HG03442 (cell line): Measurements from ENCODE around the gene TUFT1.

Experiments used
- ATAC-seq: cut with Tn5 transposase; IDR thresholded peaks from one replicate; pipeline ENCODE4 v1.9.1; 2021; ENCODE audit warnings: mild to moderate bottlenecking, moderate library complexity; ENCODE audit not compliant: unreplicated experiment

TUFT1 gene

DNA sequence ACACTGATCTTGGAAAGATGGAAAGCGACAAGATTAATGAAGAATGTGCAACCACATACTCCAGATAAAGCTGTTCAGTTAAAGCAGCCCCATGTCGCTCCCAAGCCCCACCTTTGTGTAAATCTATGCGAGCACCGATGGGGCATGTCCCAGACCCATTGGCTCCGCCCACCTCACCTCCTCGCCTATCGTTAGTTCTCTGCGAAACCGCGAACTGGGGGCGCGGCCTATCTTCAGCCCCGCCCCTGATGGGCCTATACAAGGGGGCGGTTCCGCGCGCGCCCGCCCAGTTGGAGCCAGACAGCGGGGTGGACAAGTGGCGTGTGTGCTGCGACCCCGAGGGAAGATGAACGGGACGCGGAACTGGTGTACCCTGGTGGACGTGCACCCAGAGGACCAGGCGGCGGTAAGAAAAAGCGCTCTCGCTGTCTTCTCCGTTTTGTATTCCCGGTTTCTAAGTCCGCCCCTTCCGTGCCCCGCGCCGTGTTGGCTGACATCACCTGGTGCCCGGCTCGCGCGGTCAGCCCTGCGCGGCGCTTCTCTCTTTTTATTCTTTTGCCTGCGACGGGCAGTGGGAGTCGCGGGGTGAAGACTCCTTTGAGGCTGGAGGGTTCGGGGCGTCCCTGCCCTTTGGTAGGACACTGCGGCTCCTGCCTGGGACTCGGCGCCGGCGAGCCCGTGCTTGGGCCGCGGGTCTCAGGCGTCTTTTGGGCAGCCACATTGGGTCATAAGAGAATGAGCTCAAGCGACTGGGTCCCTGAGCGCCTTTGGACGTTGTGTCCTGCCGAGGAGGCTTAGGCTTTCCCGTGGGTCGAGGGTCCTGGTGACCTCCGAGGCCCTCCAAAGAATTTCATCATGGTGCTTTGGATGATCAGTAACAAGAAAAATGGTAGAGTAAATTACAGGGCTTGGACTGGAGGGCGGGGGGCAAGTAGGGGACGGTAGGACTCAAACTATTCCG is at the start of gene TUFT1:
TSS of gene TUFT1 (plus strand) at position 289 of the 961 bp plus-strand sequence. CDS start at position 347, 58 bp downstream.
- ATAC-seq: peak; percentile 91

DNA sequence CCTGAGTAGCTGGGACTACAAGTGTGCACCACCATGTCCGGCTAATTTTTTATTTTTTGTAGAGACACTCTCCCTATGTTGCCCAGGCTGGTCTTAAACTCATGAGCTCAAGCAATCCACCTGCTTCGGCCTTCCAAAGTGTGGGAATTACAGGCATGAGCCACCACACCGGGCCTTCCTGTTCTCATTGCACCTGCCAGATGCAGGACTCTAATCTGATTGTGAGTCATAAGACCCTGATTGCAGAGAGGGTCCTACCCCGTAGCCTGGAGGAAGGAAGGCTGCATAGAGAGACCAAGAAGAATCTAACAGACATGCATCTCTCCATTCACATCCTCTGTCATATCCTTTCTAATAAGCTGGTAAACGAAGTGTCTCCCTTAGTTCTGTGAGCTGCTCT is 48.5 kb upstream of the TUFT1 start:
- ATAC-seq: no peak

- ATAC-seq: no peak
Measured at GRCh38 chr1:151492120-151492519, 48.0 kb upstream of the TUFT1 start.

- ATAC-seq: no peak
Measured at GRCh38 chr1:151493042-151493441, 47.1 kb upstream of the TUFT1 start.

GRCh38 chr1:151494741-151495281 is 45.3 kb upstream of the TUFT1 start:
- no peak for ATAC-seq

DNA sequence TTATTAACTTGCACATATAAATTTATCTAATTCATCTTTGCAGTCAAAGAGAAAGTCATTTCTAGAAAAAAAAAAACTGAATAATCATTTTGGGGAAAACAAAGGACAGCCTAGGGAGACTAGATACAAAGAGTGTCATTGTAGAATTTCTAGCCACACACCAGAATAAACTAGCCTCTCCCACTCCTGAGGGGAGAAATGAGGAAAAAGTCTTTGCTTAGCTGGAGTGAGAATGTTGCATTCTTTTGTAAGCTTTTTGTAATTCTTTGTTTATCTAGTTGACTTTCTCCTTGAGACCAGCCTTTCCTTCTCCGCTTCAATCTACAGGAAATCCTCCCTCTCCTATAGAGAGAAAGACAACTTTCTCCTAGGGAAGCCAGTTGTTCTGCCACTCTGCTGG is 44.8 kb upstream of the TUFT1 start:
- no peak for ATAC-seq

DNA sequence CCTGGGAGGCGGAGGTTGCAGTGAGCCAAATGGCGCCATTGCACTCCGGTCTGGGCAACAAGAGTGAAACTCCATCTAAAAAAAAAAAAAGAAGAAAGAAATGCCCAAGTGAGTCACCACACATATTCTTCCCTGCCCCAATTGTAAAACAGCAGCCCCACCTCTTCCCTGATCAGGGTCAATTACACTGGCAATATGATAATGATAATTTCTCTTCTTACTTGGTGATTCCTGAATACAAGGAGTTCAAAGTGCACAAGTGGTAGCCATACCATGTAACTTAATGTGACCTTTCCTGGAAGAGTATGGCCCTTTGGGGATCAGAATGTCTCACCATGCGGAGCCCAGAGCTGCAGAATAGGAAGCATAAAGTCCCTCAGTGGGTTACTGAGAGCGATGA is 40.7 kb upstream of the TUFT1 start:
- no peak for ATAC-seq

- no peak for ATAC-seq
Measured at GRCh38 chr1:151499930-151500329, 40.2 kb upstream of the TUFT1 start.

DNA sequence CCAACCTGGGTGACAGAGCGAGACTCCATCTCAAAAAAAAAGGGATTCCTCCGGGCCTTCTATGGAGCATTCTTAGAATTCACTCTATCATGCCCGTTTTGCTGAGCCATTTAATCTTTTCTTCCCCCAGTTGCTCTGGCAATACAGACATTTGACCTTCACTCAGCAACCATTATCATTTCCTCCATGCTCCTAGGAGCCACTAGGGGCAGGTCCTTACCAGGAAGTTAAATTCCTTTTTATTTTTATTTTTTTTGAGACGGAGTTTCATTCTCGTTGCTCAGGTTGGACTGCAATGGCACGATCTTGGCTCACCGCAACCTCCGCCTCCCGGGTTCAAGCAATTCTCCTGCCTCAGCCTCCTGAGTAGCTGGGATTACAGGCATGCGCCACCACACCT is 38.6 kb upstream of the TUFT1 start:
- ATAC-seq: no peak

DNA sequence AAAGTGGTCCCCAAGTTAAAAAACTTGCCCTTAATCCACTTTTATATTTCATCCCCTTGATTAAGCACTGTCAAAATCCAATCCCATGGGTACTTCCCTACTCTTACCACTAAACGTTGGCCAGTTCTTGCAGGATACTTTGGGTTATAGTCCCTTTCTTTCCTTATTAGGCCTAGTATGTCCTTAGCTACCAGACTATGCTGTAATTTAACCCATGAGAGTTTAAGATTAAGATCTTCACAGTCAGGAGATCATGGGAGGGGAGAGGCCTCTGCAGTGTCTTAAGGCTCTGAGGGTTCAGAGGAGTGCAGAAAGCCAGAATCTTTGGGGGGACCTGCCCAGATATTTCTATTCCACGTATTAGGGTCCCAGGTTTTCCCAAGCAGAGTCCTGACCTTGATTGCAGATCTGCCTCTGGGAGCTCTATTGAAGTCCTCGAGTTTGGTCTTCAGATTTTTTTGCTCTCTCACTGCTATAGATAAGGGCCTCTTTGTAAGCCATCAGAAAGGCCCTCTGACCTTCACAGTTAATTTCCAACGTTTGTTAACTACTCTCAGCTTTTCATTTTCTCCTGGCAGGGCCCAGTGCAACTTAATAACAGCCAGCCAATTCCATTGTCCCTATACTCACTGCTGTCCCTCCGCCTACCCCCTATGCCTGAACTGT is 37.9 kb upstream of the TUFT1 start:
- ATAC-seq: no peak

- ATAC-seq: no peak
Measured at GRCh38 chr1:151502859-151503780, 37.0 kb upstream of the TUFT1 start.

- no peak for ATAC-seq
Measured at GRCh38 chr1:151504252-151504651, 35.9 kb upstream of the TUFT1 start.

DNA sequence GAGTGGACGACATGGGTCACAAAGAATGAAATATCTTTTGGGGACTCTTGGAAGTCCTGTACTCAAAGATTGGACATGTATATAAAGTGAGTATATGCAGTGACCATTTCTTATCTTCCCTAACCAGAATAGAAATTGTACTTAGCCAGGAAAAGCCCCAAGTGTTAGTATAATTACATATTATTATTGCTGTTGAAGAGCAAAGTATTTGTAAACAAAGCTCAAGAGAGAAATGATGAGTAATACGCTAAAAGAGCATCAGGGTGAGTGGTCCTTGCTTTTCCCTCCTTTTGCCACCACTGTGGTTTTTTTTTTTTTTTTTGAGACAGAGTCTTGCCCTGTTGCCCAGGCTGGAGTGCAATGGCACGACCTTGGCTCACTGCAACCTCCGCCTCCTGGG is 35.4 kb upstream of the TUFT1 start:
- no peak for ATAC-seq

- ATAC-seq: no peak
Measured at GRCh38 chr1:151508833-151509232, 31.3 kb upstream of the TUFT1 start.

DNA sequence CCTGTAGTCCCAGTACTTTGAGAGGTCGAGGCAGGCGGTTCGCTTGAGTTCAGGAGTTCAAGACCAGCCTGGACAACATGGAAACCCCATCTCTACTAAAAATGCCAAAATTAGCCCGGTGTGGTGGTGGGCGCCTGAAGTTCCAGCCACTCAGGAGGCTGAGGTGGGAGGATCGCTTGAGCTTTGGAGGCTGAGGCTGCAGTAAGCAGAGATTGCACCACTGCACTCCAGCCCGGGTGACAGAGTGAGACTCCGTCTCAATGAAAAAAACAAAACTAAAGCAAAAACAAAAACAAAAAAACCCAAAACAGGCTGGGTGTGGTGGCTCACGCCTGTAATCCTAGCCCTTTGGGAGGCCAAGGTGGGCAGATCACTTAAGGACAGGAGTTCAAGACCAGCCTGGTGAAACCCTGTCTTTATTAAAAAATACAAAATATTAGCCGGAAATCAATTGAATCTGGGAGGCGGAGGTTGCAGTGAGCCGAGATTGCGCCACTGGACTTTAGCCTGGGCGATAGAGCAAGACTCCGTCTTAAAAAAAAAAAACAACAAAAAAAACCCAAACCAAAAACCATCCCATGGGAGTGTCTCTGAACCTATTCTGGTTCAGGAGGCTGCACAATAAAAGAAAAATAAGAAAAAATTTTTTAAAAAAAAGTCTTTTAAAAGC is 30.6 kb upstream of the TUFT1 start:
- ATAC-seq: no peak

GRCh38 chr1:151510020-151510405 is 30.1 kb upstream of the TUFT1 start:
- no peak for ATAC-seq

DNA sequence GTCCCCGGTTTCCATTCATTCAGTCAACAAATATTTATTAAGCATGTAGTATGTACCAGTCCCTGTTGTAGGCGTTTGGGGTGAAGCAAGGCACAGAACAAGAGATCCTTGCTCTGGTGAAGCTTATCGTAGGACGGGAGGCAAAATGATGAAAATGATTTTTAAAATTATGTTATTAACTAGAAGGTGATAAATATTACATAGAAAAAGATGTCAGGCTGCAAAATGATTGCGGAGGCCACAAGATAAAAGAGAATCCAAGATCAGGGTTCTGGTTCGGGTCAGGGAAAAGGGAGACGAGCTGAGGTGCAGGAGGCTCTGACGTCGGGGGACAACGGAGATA is 29.5 kb upstream of the TUFT1 start:
- no peak for ATAC-seq

GRCh38 chr1:151510957-151511635 is 29.0 kb upstream of the TUFT1 start, which contains the start of gene CGN:
TSS of gene CGN (plus strand) at chr1:151511387. CDS start at chr1:151518520, 7,133 bp downstream.
- no peak for ATAC-seq

- no peak for ATAC-seq
Measured at GRCh38 chr1:151511636-151512215, 28.4 kb upstream of the TUFT1 start.
